Nucleus accumbens (tissue), 56 donors: ENCODE data around the gene ENOX1.

Source experiments
- DNase-seq, 56 donors: peaks; one replicate each; lab custom pipeline; 2025; lab: John Stamatoyannopoulos, UW

The ENOX1 gene

DNA sequence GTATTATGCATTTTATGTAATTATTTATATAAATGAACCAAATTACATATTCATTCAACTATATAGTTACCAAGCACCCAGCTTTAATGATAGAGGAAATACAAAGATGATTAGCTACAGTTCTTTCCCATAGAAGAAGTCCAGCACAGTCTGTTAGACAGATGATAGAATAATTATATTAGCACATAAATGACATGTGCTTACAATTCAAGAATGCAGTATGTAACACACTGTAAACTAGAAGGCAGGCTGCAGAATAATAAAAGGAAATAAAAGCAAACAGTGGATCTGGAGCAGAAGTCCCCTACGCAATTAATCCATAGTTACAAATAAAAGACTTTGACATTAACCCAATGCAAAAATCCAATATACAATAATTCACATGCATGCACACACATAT is 384.4 kb downstream of the ENOX1 start:
- DNase-seq = no peak

GRCh38 chr13:43401361-43401760 is 385.4 kb downstream of the ENOX1 start:
- no peak for DNase-seq

GRCh38 chr13:43397111-43397510 is 389.7 kb downstream of the ENOX1 start:
- DNase-seq = no peak

GRCh38 chr13:43391036-43391435 is 395.7 kb downstream of the ENOX1 start:
- DNase-seq = no peak

GRCh38 chr13:43390619-43391018 is 396.2 kb downstream of the ENOX1 start:
- DNase-seq = no peak

DNA sequence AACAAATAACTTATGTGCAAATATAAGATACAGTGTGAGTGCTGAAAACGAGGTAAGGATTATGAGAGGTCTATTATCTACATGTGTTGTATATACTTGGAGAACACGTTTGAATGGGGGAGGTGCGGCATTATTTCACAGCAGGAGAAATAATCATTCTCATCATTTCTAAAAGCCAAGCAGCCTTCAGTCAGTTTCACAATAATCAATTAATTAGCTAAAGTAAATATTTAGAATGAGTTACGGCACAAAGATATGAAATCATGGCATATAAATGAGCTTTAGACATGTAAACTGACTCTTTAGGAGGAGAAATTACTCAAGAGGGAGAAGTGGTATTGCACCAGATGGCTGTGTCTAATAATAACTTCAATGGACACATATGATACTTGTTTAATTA is 396.8 kb downstream of the ENOX1 start:
- no peak for DNase-seq

DNA sequence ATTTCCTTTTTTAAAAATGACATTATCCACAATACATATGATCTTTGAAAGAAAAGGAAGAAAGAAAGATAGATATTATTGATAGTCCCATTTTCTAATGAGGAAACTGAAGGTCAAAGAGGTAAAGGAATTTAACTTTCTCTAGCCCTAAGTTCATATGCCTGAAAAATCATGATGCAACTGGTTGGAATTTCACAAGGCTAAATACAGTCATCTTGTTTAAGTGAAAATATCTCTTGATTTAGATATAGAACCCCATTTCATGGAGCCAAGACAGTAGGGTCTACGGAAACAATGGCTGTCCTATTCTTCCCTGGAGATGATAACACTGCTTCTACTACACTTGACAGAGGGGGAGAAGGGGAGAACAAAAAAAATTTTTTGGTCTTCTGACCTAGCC is 397.2 kb downstream of the ENOX1 start:
- DNase-seq = no peak

DNA sequence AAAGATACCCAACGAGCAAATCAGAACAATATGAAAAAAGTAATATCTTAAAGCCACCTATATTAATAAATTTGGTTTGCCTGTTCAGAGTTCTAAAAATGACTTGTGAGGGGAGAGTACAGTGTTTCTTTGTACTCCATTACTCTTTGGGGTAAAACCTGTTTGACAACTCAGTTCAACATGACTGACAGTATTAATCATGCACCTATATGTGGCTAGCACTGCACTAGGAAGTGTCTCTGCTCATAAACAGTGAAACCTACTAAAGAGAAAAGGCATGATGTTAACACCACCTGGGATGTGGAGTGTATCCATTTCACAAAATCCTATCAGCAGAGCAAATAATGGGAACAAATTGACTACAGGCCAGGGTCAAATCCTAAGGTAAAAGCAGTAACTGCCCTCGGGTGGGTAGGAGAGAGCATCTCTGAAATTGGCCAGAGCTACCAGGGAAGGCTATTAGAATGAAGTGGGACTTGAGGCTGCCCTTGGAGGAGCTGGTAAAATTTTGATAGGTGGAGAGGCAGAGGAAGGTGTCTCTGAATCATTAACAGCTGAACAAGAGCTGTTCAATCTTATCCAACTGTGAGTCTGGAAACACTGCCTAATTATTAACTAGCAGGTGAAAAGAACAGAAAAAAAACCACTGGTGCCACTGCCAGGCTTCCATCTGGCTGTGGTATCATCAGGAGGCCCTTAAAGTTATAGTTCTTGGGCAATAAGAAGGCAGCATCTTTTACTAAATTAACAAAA is 398.3 kb downstream of the ENOX1 start:
- DNase-seq = no peak

GRCh38 chr13:43387880-43388279 is 398.9 kb downstream of the ENOX1 start:
- no peak for DNase-seq

- no peak for DNase-seq
Observed at GRCh38 chr13:43383498-43384165, 403.1 kb downstream of the ENOX1 start.

DNA sequence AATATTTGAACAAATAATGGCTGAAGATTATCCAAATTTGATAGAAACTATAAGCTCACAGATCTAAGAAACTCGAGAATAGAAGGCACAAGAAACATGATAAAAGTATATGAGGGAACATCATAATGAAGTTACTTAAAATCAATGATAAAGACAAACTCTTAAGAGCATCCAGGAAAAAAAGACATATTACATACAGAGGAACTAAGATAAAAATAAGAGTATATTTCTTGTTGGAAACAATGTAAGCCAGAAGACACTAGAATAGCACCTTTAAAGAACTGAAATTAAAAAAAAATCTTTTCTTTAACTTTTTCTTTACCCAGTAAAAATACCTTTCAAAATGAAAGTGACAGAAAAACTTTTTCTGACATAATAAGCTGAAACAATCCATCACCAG is 407.0 kb downstream of the ENOX1 start:
- no peak for DNase-seq

GRCh38 chr13:43377973-43378372 is 408.8 kb downstream of the ENOX1 start:
- DNase-seq = no peak

GRCh38 chr13:43377149-43377548 is 409.6 kb downstream of the ENOX1 start:
- DNase-seq = peak in 1 of 56 donors; percentile 2

DNA sequence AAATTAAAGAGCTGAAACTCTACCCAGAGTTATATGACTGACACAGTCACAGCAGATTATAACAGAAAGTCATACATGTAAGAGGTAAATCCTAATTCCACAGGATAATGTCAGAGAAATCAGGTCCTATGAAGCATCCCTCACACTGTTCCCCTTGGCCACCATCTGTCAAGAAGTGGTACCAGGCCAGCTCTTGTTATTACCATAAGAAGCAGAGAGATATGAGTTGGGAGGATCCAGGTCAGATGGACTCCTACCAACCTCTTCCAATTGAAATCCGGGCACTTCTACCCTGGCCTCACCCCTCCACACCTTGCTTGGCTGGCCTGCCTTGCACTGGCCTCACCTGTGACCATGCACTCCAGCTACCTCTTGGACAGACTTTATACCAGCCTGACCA is 410.2 kb downstream of the ENOX1 start:
- no peak for DNase-seq

GRCh38 chr13:43375797-43376465 is 410.8 kb downstream of the ENOX1 start:
- DNase-seq = no peak

DNA sequence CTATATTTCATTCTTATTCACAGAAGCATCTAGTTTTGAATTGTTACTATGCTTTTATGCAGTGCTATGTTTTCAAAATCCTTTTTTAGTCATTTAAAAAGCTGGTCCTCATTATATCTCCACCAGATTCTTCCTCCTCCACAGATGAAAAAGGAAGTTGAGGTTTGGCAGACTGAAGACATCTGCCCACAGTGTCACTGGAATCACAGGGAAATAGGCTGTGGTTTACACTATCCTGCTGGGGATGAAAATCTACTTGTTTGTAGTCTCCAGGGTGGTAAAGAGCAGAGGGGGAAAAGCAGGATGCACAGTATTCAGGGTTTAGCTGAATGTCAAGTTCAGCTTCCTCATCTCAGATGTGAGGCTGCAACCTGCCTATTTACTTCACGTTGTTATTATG is 412.2 kb downstream of the ENOX1 start:
- DNase-seq = no peak

- no peak for DNase-seq
Observed at GRCh38 chr13:43373400-43373799, 413.4 kb downstream of the ENOX1 start.

DNA sequence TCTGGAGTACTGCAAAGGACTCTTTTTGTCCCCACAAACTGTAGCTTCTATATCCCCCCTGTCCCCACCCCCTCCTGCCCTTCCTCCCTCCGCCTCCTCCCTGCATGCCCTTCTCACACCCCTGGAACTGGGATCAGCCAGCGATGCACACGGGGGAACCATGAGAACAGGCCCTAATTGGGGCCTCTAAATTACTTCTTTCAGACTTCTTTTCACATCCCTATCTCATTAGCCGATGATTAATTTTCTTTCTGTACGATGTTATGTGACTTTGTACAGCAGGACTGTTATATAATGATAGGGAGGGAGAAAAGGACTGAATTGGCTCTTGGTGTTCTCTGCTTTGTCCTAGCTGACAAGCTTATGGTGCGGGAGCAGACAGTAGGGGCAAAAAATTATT is 415.9 kb downstream of the ENOX1 start:
- DNase-seq = no peak

GRCh38 chr13:43369319-43369718 is 417.5 kb downstream of the ENOX1 start:
- DNase-seq = no peak

DNA sequence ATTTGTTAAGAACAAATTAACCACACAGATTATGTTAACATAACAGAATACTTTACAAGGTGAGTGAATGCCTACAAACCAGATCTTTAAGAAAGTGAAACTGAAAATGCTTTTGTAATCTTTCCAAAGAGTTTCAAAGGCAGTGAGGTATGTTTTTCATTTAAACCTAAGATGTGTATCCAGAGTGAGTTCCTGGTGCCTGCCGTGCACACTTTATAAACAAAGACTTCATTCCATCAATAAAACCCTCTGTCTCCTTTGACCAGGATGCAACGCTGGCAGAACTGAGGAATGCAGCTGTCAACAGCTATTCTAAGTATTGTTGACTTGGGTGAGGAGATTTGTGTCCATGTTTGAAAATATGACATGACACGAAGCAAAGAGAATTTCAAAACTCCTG is 418.8 kb downstream of the ENOX1 start:
- no peak for DNase-seq

DNA sequence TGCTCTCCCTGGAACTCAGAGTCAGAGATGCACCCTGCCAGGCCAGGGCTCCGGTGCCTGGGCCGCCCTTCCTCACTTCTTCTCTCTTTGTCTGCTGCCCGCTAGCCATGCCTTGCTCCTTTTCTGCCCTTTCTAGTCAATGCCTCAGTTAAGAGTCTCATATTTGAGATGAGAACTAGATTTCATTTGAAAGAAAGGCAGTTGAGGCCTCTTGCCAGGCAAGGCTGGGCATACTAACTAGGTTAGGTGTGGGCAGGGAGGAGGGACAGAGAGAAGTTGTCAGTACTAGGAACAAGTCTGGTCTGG is 421.8 kb downstream of the ENOX1 start:
- no peak for DNase-seq
